ENCODE data around the gene TRIM41. TPM values are rescaled to one million over a fixed set of nuclear protein-coding genes. Genes with fewer than 3 reads are reported as not detected.
"Not testable (repeated sequence)": the region's sequence is repeated elsewhere in the genome, so short reads cannot be mapped to it uniquely, and the experiment has no call there.

The TRIM41 gene
- total and polyA plus RNA-seq, 2 experiments from 2014 or later, result 2.0 to 14.9 TPM

DNA sequence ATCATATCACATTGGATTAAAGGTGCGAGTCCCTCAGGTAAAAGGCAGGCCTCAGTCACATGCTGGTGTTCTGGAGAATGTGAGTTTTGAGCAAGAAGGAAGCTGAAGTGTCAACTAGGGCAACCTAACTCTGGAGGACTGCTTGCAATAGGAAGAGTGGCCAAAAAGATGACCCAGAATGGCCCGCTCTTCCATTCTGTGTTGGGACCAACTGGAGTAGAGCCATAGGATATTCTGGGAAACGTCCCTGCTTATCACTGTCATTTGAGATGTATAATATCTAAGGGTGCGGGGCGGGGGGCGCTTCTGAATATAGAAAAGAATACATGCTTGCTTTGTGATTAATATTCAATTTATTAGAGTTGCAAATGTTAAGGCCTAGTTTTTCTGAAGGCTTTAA lies 11.0 kb upstream of the TRIM41 start:
- Histone ChIP-seq H3K9me2 (replicated peaks; ENCODE audit: insufficient read depth) (no peaks in the 10 kb centered on the region), H3K79me2 (no peaks in the 10 kb centered on the region), H3K36me3 (replicated peaks; ENCODE audit: insufficient read depth, low read depth) (no peaks in the 10 kb centered on the region), H3K27me3 (peaks cover 4% of the 10 kb centered on the region), H3K27ac (no peak overlapping the region), H2AFZ (no peak overlapping the region), H3K9me3 (ENCODE audit: low read depth) (no peaks in the 10 kb centered on the region), H3K4me2 (no peak overlapping the region), H3K4me1 (ENCODE audit: insufficient read depth) (no peaks in the 10 kb centered on the region), H3K4me3 (no peak overlapping the region), H4K20me1 (ENCODE audit: insufficient read depth, poor library complexity, severe bottlenecking) (no peaks in the 10 kb centered on the region)
- TF ChIP-seq CTCF (IDR thresholded peaks at IDR 0.05; ENCODE audit: poor library complexity) (no peak), EZH2 (IDR thresholded peaks at IDR 0.05; ENCODE audit: borderline replicate concordance) (no peak), EZH2phosphoT487 (IDR thresholded peaks at IDR 0.05; ENCODE audit: low read depth, severe bottlenecking, unreplicated experiment) (no peak)
- 92% methylated on average over 6 of the region's 6 CpGs for WGBS (ENCODE audit: low lambda C conversion rate, missing lambda C conversion rate)
- DNase-seq (ENCODE audit: low spot score), result no peak

- peaks cover 4% of the 10 kb centered on the region for H3K27me3 ChIP-seq
- H3K4me1 ChIP-seq (ENCODE audit: insufficient read depth), result no peaks in the 10 kb centered on the region
- H3K4me3 ChIP-seq, result no peak overlapping the region
- H3K27ac ChIP-seq, result no peak overlapping the region
- no peak for TF ChIP-seq EZH2 (IDR thresholded peaks at IDR 0.05; ENCODE audit: borderline replicate concordance)
- no peak for TF ChIP-seq CTCF (IDR thresholded peaks at IDR 0.05; ENCODE audit: poor library complexity)
- TF ChIP-seq EZH2phosphoT487 (IDR thresholded peaks at IDR 0.05; ENCODE audit: low read depth, severe bottlenecking, unreplicated experiment), result no peak
- H2AFZ ChIP-seq, result no peak overlapping the region
- DNase-seq (ENCODE audit: low spot score), result no peak
- no peaks in the 10 kb centered on the region for H3K79me2 ChIP-seq
- 57% methylated on average over 2 of the region's 2 CpGs for WGBS (ENCODE audit: low lambda C conversion rate, missing lambda C conversion rate)
- H3K9me3 ChIP-seq (ENCODE audit: low read depth), result no peaks in the 10 kb centered on the region
- no peaks in the 10 kb centered on the region for H4K20me1 ChIP-seq (ENCODE audit: insufficient read depth, poor library complexity, severe bottlenecking)
- no peak overlapping the region for H3K4me2 ChIP-seq
- H3K36me3 ChIP-seq (replicated peaks; ENCODE audit: insufficient read depth, low read depth), result no peaks in the 10 kb centered on the region
- H3K9me2 ChIP-seq (replicated peaks; ENCODE audit: insufficient read depth), result no peaks in the 10 kb centered on the region
Measured at GRCh38 chr5:181212934-181213333, 10.1 kb upstream of the TRIM41 start.

- H3K79me2 ChIP-seq; H2AFZ ChIP-seq; H3K4me3 ChIP-seq; H3K4me1 ChIP-seq (ENCODE audit: insufficient read depth); DNase-seq (ENCODE audit: low spot score); H3K9me2 ChIP-seq (replicated peaks; ENCODE audit: insufficient read depth); H3K27ac ChIP-seq; H3K9me3 ChIP-seq (ENCODE audit: low read depth); H4K20me1 ChIP-seq (ENCODE audit: insufficient read depth, poor library complexity, severe bottlenecking); H3K36me3 ChIP-seq (replicated peaks; ENCODE audit: insufficient read depth, low read depth); H3K4me2 ChIP-seq; H3K27me3 ChIP-seq: not testable (repeated sequence)
- 91% methylated on average over 10 of the region's 10 CpGs for WGBS (ENCODE audit: low lambda C conversion rate, missing lambda C conversion rate)
Measured at GRCh38 chr5:181214249-181214648, 8.8 kb upstream of the TRIM41 start.

- Histone ChIP-seq H4K20me1 (ENCODE audit: insufficient read depth, poor library complexity, severe bottlenecking) (no peaks in the 10 kb centered on the region), H2AFZ (no peak overlapping the region), H3K4me1 (ENCODE audit: insufficient read depth) (no peaks in the 10 kb centered on the region), H3K9me2 (replicated peaks; ENCODE audit: insufficient read depth) (no peaks in the 10 kb centered on the region), H3K9me3 (ENCODE audit: low read depth) (no peaks in the 10 kb centered on the region), H3K4me3 (peak overlapping the region; percentile 25), H3K79me2 (no peaks in the 10 kb centered on the region), H3K4me2 (peak overlapping the region; percentile 78), H3K27ac (no peak overlapping the region), H3K36me3 (replicated peaks; ENCODE audit: insufficient read depth, low read depth) (no peaks in the 10 kb centered on the region), H3K27me3 (peaks cover 4% of the 10 kb centered on the region)
- 61% methylated on average over 41 of the region's 44 CpGs for WGBS (ENCODE audit: low lambda C conversion rate, missing lambda C conversion rate)
- DNase-seq (ENCODE audit: low spot score), result no peak
- TF ChIP-seq EZH2phosphoT487 (IDR thresholded peaks at IDR 0.05; ENCODE audit: low read depth, severe bottlenecking, unreplicated experiment) (no peak), CTCF (IDR thresholded peaks at IDR 0.05; ENCODE audit: poor library complexity) (no peak), EZH2 (IDR thresholded peaks at IDR 0.05; ENCODE audit: borderline replicate concordance) (no peak)
Measured at GRCh38 chr5:181215997-181216989, 6.8 kb upstream of the TRIM41 start.
